Body of pancreas (tissue), 4 donors: ENCODE data around the gene AQR.

Source experiments
- POLR2A ChIP-seq, 3 donors: fragments of 450-650 bp; IDR thresholded peaks; one replicate each; pipeline ENCODE4 v1.6.1; 2016; ENCODE audit warnings: antibody characterized with exemption in 3 of 3, mild to moderate bottlenecking in 2 of 3
- TF ChIP-seq, protein P1 (sequence below), 7 experiments: fragments of 450-650 bp in 4 of 7; fragments of 200-600 bp in 3 of 7; sonication (generic) in 3 of 7; IDR thresholded peaks; one replicate each; pipeline ENCODE4 v1.5.1; 2016 to 2019; ENCODE audit warnings: antibody characterized with exemption in 7 of 7

DNA sequence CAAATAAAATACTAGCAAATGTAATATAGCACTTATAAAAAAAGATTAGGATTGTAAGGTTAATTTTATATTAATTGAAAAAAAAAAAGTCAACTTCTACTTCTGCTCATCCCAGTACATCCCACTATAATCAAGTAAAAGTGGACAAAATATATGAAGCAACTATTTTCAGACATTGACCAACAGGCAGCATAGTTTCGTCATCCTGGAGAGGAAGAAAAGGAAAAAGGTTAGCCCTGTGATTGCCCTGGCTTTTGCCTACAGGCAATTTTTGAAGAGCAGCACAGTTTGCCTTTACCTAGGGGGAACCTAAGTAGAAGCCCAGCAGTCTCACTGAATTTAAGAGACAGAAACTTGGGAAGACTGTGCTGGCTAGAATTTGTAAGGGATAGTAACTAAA is 121.9 kb downstream of the AQR start:
- TF ChIP-seq, protein P1, sequence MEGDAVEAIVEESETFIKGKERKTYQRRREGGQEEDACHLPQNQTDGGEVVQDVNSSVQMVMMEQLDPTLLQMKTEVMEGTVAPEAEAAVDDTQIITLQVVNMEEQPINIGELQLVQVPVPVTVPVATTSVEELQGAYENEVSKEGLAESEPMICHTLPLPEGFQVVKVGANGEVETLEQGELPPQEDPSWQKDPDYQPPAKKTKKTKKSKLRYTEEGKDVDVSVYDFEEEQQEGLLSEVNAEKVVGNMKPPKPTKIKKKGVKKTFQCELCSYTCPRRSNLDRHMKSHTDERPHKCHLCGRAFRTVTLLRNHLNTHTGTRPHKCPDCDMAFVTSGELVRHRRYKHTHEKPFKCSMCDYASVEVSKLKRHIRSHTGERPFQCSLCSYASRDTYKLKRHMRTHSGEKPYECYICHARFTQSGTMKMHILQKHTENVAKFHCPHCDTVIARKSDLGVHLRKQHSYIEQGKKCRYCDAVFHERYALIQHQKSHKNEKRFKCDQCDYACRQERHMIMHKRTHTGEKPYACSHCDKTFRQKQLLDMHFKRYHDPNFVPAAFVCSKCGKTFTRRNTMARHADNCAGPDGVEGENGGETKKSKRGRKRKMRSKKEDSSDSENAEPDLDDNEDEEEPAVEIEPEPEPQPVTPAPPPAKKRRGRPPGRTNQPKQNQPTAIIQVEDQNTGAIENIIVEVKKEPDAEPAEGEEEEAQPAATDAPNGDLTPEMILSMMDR (IDR thresholded peaks at IDR 0.05), result no peak
- no peak for TF ChIP-seq POLR2A (IDR thresholded peaks at IDR 0.05)
